H1 (cell line): Measurements from ENCODE around the gene SEMA6A. TPM values are rescaled to one million over a fixed set of nuclear protein-coding genes. Genes with fewer than 3 reads are reported as not detected.

Experiments used
- CTCF ChIA-PET: fragments of 300-600 bp; sonication (Branson Sonifier 250); formaldehyde crosslinking; loops from one replicate; lab custom pipeline; 2021; ENCODE audit not compliant: partially characterized antibody; lab: Charles Lee
- POLR2A ChIA-PET: fragments of 300-600 bp; sonication (Branson Sonifier 250); formaldehyde crosslinking; loops from one replicate; lab custom pipeline; 2021; ENCODE audit warnings: inconsistent platforms; ENCODE audit not compliant: partially characterized antibody; lab: Charles Lee
- DNase-seq, 2 experiments: peaks; one replicate each; pipeline versions ENCODE4 v3.0.0 to v3.0.0-alpha.2; 2010 to 2022; ENCODE audit warnings: low spot score in 2 of 2, low read depth in 1 of 2, mixed read lengths in 1 of 2
- FAIRE-seq: peaks from 2 replicates; lab custom pipeline; 2011; peaks lifted over from hg19 to GRCh38; lab: Jason Lieb, UNC
- H2AFZ ChIP-seq: 2 replicates; pipeline ENCODE4 v1.8.1; 2012; ENCODE audit warnings: low read length, inconsistent platforms
- H2AK5ac ChIP-seq: 2 replicates; pipeline ENCODE4 v1.6.1; 2013; ENCODE audit warnings: low read depth, low read length
- H2BK120ac ChIP-seq: replicated peaks from 2 replicates; pipeline ENCODE3; 2013; ENCODE audit warnings: low read depth, low read length, inconsistent platforms
- H2BK12ac ChIP-seq: 2 replicates; pipeline ENCODE4 v1.6.1; 2013; ENCODE audit warnings: low read depth, low read length
- H2BK15ac ChIP-seq: 2 replicates; pipeline ENCODE4 v1.6.1; 2013; ENCODE audit warnings: low read length
- H2BK20ac ChIP-seq: 2 replicates; pipeline ENCODE4 v1.6.1; 2013; ENCODE audit warnings: low read length
- H2BK5ac ChIP-seq: 2 replicates; pipeline ENCODE4 v1.6.1; 2013; ENCODE audit warnings: low read depth, low read length
- H3K14ac ChIP-seq: 2 replicates; pipeline ENCODE4 v1.6.1; 2013; ENCODE audit warnings: inconsistent platforms; ENCODE audit not compliant: insufficient read length
- H3K18ac ChIP-seq: 2 replicates; pipeline ENCODE4 v1.6.1; 2013; ENCODE audit warnings: low read length; ENCODE audit errors: extremely low read depth
- H3K23ac ChIP-seq: 2 replicates; pipeline ENCODE4 v1.6.1; 2013; ENCODE audit warnings: inconsistent platforms; ENCODE audit not compliant: insufficient read length
- H3K23me2 ChIP-seq: 2 replicates; pipeline ENCODE4 v1.6.1; 2013; ENCODE audit warnings: low read depth, low read length
- H3K27ac ChIP-seq: 2 replicates; pipeline ENCODE4 v1.6.1; 2011; ENCODE audit warnings: low read depth, low read length, inconsistent platforms
- H3K27me3 ChIP-seq, 4 experiments: replicated peaks in 1 of 4; 1 replicate in 1 of 4; 2 replicates in 3 of 4; pipeline versions ENCODE4 v1.6.1 to v1.8.1; 2011 to 2013; ENCODE audit warnings: low read length in 3 of 4, mild to moderate bottlenecking in 3 of 4, inconsistent platforms in 2 of 4, mixed read lengths in 2 of 4, moderate library complexity in 1 of 4; ENCODE audit not compliant: control insufficient read depth in 3 of 4, insufficient read depth in 3 of 4; ENCODE audit errors: extremely low read depth in 1 of 4
- H3K36me3 ChIP-seq, 4 experiments: 2 replicates each; pipeline versions ENCODE4 v1.6.1 to v1.8.1; 2011 to 2013; ENCODE audit warnings: mild to moderate bottlenecking in 4 of 4, low read length in 3 of 4, moderate library complexity in 2 of 4, control low read depth in 1 of 4, inconsistent platforms in 1 of 4; ENCODE audit not compliant: insufficient read depth in 4 of 4, control insufficient read depth in 2 of 4
- H3K4ac ChIP-seq: replicated peaks from 2 replicates; pipeline ENCODE3; 2013; ENCODE audit warnings: low read length, low read depth, mixed read lengths, inconsistent platforms; ENCODE audit not compliant: insufficient read length
- H3K4me1 ChIP-seq, 4 experiments: replicated peaks in 1 of 4; 1 replicate in 1 of 4; 2 replicates in 3 of 4; pipeline versions ENCODE4 v1.6.1 to v1.8.1; 2011 to 2013; ENCODE audit warnings: low read length in 3 of 4, inconsistent platforms in 2 of 4, mixed read lengths in 1 of 4; ENCODE audit not compliant: insufficient read depth in 4 of 4, control insufficient read depth in 3 of 4
- H3K4me2 ChIP-seq, 2 experiments: 2 replicates each; pipeline versions ENCODE4 v1.6.1 to v1.8.1; 2011 to 2013; ENCODE audit warnings: low read depth in 2 of 2, low read length in 2 of 2, control low read depth in 1 of 2, inconsistent platforms in 1 of 2, mild to moderate bottlenecking in 1 of 2; ENCODE audit not compliant: insufficient read depth in 1 of 2
- H3K4me3 ChIP-seq, 4 experiments: fragments of 200-600, 300-600 bp in 1 of 4; sonication (generic), shearing (Covaris generic), sonication (Bioruptor Twin) in 1 of 4; 2 replicates each; pipeline versions ENCODE4 v1.5.1 to v1.8.1; 2011 to 2016; ENCODE audit warnings: low read length in 4 of 4, low read depth in 3 of 4, control low read depth in 2 of 4, inconsistent platforms in 2 of 4, mild to moderate bottlenecking in 2 of 4, mixed read lengths in 1 of 4, moderate library complexity in 1 of 4; ENCODE audit not compliant: insufficient read depth in 2 of 4; ENCODE audit errors: extremely low read depth in 1 of 4
- H3K56ac ChIP-seq: replicated peaks from 2 replicates; pipeline ENCODE3; 2013; ENCODE audit warnings: low read depth, mild to moderate bottlenecking, mixed read lengths, low read length, inconsistent platforms; ENCODE audit not compliant: insufficient read length
- H3K79me1 ChIP-seq: 2 replicates; pipeline ENCODE4 v1.6.1; 2013; ENCODE audit warnings: low read depth, low read length, control low read depth
- H3K79me2 ChIP-seq, 2 experiments: 2 replicates each; pipeline versions ENCODE4 v1.6.1 to v1.8.1; 2012 to 2013; ENCODE audit warnings: low read length in 2 of 2, mild to moderate bottlenecking in 2 of 2, inconsistent platforms in 1 of 2; ENCODE audit not compliant: insufficient read depth in 2 of 2, control insufficient read depth in 1 of 2
- H3K9ac ChIP-seq, 4 experiments: replicated peaks in 1 of 4; 1 replicate in 1 of 4; 2 replicates in 3 of 4; pipeline versions ENCODE4 v1.6.1 to v1.8.1; 2011 to 2013; ENCODE audit warnings: low read depth in 3 of 4, low read length in 3 of 4, control low read depth in 2 of 4, mild to moderate bottlenecking in 2 of 4, moderate library complexity in 2 of 4, inconsistent platforms in 1 of 4; ENCODE audit errors: extremely low read depth in 1 of 4
- H3K9me3 ChIP-seq, 2 experiments: 2 replicates each; pipeline versions ENCODE4 v1.6.1 to v1.8.1; 2012 to 2013; ENCODE audit warnings: mild to moderate bottlenecking in 2 of 2, moderate library complexity in 2 of 2, control low read depth in 1 of 2, inconsistent platforms in 1 of 2, low read depth in 1 of 2, low read length in 1 of 2, mixed read lengths in 1 of 2; ENCODE audit not compliant: insufficient read depth in 2 of 2
- H4K20me1 ChIP-seq, 2 experiments: replicated peaks in 1 of 2; 2 replicates each; pipeline versions ENCODE3 to v1.8.1; 2011 to 2013; ENCODE audit warnings: inconsistent platforms in 2 of 2, low read length in 2 of 2, mild to moderate bottlenecking in 1 of 2; ENCODE audit not compliant: insufficient read depth in 2 of 2, control insufficient read depth in 1 of 2
- H4K5ac ChIP-seq: 2 replicates; pipeline ENCODE4 v1.6.1; 2013; ENCODE audit warnings: low read length, low read depth, mixed read lengths, inconsistent platforms; ENCODE audit not compliant: insufficient read length
- H4K8ac ChIP-seq: 2 replicates; pipeline ENCODE4 v1.8.0; 2013; ENCODE audit warnings: mild to moderate bottlenecking, moderate library complexity, low read length, inconsistent platforms; ENCODE audit not compliant: insufficient read depth; ENCODE audit errors: extremely low read depth
- H4K91ac ChIP-seq: replicated peaks from 2 replicates; pipeline ENCODE3; 2013; ENCODE audit warnings: low read length, mixed read lengths, inconsistent platforms; ENCODE audit not compliant: insufficient read length
- CBX8 ChIP-seq: fragments of 300-800, 300-1000 bp; sonication (generic); IDR thresholded peaks from 2 replicates; pipeline ENCODE4 v1.7.1; 2016; ENCODE audit warnings: low read depth, low read length, borderline replicate concordance
- CHD1 ChIP-seq: IDR thresholded peaks from 2 replicates; pipeline ENCODE4 v1.6.1; 2012; ENCODE audit warnings: low read depth, low read length, improper control_type of control experiment
- FOSL1 ChIP-seq: IDR thresholded peaks from 2 replicates; pipeline ENCODE4 v1.6.1; 2011; ENCODE audit warnings: mild to moderate bottlenecking, low read depth, low read length, moderate library complexity; ENCODE audit not compliant: insufficient read depth
- KDM1A ChIP-seq: fragments of 200-600, 300-600 bp; sonication (generic); IDR thresholded peaks from 2 replicates; pipeline ENCODE4 v1.7.1; 2016; ENCODE audit warnings: mild to moderate bottlenecking, low read length, borderline replicate concordance
- MAFK ChIP-seq: IDR thresholded peaks from 2 replicates; pipeline ENCODE4 v1.6.1; 2012; ENCODE audit warnings: low read depth, mild to moderate bottlenecking, improper control_type of control experiment, low read length
- PHF8 ChIP-seq: fragments of 200-600 bp; sonication (generic); conservative IDR thresholded peaks from 2 replicates; pipeline ENCODE4 v1.7.1; 2012; ENCODE audit warnings: low read depth, mild to moderate bottlenecking, inconsistent platforms, low read length, moderate library complexity
- RBBP5 ChIP-seq: IDR thresholded peaks from 2 replicates; pipeline ENCODE4 v1.7.1; 2012; ENCODE audit warnings: low read depth, mild to moderate bottlenecking, inconsistent platforms, low read length, moderate library complexity, borderline replicate concordance
- SAP30 ChIP-seq: fragments of 300-600 bp; sonication (generic); IDR thresholded peaks from 2 replicates; pipeline ENCODE4 v1.7.1; 2012; ENCODE audit warnings: low read length, moderate library complexity, mild to moderate bottlenecking, inconsistent platforms; ENCODE audit not compliant: insufficient read depth, insufficient replicate concordance
- WGBS, 2 experiments: shearing (Covaris generic) in 1 of 2; methylation state at CpG; one replicate each; pipeline versions ENCODE4 v1.1.6 to v1.1.7; 2013 to 2015; ENCODE audit warnings: low lambda C conversion rate in 2 of 2, mixed read lengths in 2 of 2, inconsistent platforms in 1 of 2, low coverage in 1 of 2, missing lambda C conversion rate in 1 of 2; ENCODE audit not compliant: insufficient replicate concordance in 2 of 2, insufficient coverage in 1 of 2, insufficient read length in 1 of 2; ENCODE audit errors: extremely low coverage in 1 of 2, missing lambda C conversion rate in 1 of 2; 5-methylcytosine and 5-hydroxymethylcytosine counted together
- polyA plus RNA-seq, 7 experiments: library from polyadenylated mRNA; depleted of rRNA in 3 of 7; stranded (reverse) in 5 of 7; unstranded in 2 of 7; fragments of >200 nt in 5 of 7; fragments of 200-250 nt in 2 of 7; gene quantifications; 1 replicate in 5 of 7; 2 replicates in 1 of 7; 4 replicates in 1 of 7; pipeline versions ENCODE4 v1.2.1 to v1.2.3, GENCODE V29; 2011 to 2013; ENCODE audit warnings: missing spikeins in 2 of 7, mixed read lengths in 2 of 7
- total RNA-seq: library from RNA; stranded (reverse); fragmentation: NEBNext Ultra II Directional; extraction: Animal tissue kit (Norgen Biotek cat#: 25700); gene quantifications from 2 replicates; pipeline ENCODE4 v1.2.1, GENCODE V29; 2021
- TF ChIP-seq, protein P1 (sequence below): IDR thresholded peaks from 2 replicates; pipeline ENCODE4 v1.6.1; 2011; ENCODE audit warnings: low read length, improper control_type of control experiment
- TF ChIP-seq, protein P2 (sequence below): IDR thresholded peaks from 2 replicates; pipeline ENCODE4 v1.6.1; 2012; ENCODE audit warnings: low read length, inconsistent platforms

SEMA6A gene
- total and polyA plus RNA-seq, 2 of the 8 experiments (the other 6 are each of a cell fraction or from before 2014, with no cell fraction given), result 78.3 to 277 TPM

DNA sequence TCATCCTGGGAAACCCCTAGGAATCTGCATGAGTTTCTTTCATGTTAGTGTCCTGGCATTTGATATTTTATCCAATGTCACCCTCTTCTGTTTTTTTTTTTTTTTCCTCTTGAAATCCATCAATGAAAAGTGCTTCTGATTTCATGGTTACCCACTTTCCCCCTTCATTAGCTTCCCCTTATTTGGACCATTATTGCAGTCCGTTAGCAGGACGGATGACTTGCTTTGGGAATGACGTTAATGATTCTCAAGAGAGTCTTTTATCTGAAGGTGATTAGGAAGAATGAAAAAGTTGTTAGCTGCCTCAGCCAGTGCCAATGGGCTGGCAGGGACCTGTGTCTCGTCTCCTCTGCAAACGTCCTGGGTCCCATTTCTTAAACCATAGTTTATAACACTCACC lies 134.7 kb downstream of the SEMA6A start:
- no peak overlapping the region for H3K14ac ChIP-seq
- no peaks in the 10 kb centered on the region for H3K79me2 ChIP-seq
- H3K4me1 ChIP-seq, result peaks cover 4 to 31% (median 14%) of the 10 kb centered on the region in 4 experiments
- no peaks in the 10 kb centered on the region; the same call in 1 of the 2 replicates for H3K23me2 ChIP-seq
- no peak overlapping the region for H3K4ac ChIP-seq
- no peak overlapping the region for H2BK12ac ChIP-seq
- no peak overlapping the region for H3K9ac ChIP-seq
- H3K4me3 ChIP-seq, result no peak overlapping the region
- WGBS, 2 experiments, result 89% methylated on average over 5 of the region's 5 CpGs; no CpG with 5 or more reads in 1 of the 2 experiments
- no peak for DNase-seq
- no peaks in the 10 kb centered on the region for H3K9me3 ChIP-seq
- H3K56ac ChIP-seq, result no peak overlapping the region
- peaks cover 0 to 20% (median 4%) of the 10 kb centered on the region in 4 experiments; a peak in 4 of 7 replicates for H3K27me3 ChIP-seq
- H3K27ac ChIP-seq, result no peak overlapping the region
- no peak overlapping the region for H4K91ac ChIP-seq
- peaks cover 0 to 7% (median under 1%) of the 10 kb centered on the region in 4 experiments; a peak in 3 of 8 replicates for H3K36me3 ChIP-seq
- H4K8ac ChIP-seq, result no peak overlapping the region
- H3K79me1 ChIP-seq, result no peaks in the 10 kb centered on the region; the same call in 1 of the 2 replicates
- H2BK20ac ChIP-seq, result no peak overlapping the region
- no peak overlapping the region for H2AFZ ChIP-seq
- no peak overlapping the region for H4K5ac ChIP-seq
- H3K4me2 ChIP-seq, result no peak overlapping the region
- no peak for FAIRE-seq
- H2AK5ac ChIP-seq, result no peak overlapping the region
- ChIA-PET POLR2A (interaction anchor here (0.7 kb wide), 1 partner anchor 494 kb away, joined by 3 read pairs; no protein-coding TSS in a partner anchor), CTCF (interaction anchor here (0.9 kb wide), 1 partner anchor 19 kb away, joined by 3 read pairs; no protein-coding TSS in a partner anchor)
- H2BK120ac ChIP-seq, result no peak overlapping the region
- no peak overlapping the region for H2BK15ac ChIP-seq
- peaks cover 0 to 3% of the 10 kb centered on the region in 2 experiments for H4K20me1 ChIP-seq
- H3K23ac ChIP-seq, result no peak overlapping the region
- no peak overlapping the region for H2BK5ac ChIP-seq
- H3K18ac ChIP-seq, result no peak overlapping the region
- TF ChIP-seq MAFK, result no peak
- TF ChIP-seq, protein P1, sequence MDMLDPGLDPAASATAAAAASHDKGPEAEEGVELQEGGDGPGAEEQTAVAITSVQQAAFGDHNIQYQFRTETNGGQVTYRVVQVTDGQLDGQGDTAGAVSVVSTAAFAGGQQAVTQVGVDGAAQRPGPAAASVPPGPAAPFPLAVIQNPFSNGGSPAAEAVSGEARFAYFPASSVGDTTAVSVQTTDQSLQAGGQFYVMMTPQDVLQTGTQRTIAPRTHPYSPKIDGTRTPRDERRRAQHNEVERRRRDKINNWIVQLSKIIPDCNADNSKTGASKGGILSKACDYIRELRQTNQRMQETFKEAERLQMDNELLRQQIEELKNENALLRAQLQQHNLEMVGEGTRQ, result no peak
- no peak for TF ChIP-seq CBX8
- no peak for TF ChIP-seq SAP30
- TF ChIP-seq PHF8, result no peak
- no peak for TF ChIP-seq RBBP5
- TF ChIP-seq CHD1, result no peak
- no peak for TF ChIP-seq FOSL1
- TF ChIP-seq KDM1A, result no peak
- TF ChIP-seq, protein P2, sequence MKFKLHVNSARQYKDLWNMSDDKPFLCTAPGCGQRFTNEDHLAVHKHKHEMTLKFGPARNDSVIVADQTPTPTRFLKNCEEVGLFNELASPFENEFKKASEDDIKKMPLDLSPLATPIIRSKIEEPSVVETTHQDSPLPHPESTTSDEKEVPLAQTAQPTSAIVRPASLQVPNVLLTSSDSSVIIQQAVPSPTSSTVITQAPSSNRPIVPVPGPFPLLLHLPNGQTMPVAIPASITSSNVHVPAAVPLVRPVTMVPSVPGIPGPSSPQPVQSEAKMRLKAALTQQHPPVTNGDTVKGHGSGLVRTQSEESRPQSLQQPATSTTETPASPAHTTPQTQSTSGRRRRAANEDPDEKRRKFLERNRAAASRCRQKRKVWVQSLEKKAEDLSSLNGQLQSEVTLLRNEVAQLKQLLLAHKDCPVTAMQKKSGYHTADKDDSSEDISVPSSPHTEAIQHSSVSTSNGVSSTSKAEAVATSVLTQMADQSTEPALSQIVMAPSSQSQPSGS, result no peak
